ENCODE measurements around the gene SZT2. TPM values are rescaled to one million over a fixed set of nuclear protein-coding genes. Genes with fewer than 3 reads are reported as not detected.

SZT2 gene
- total and polyA plus RNA-seq, 2 of the 13 experiments (the other 11 are each of a cell fraction or from before 2014, with no cell fraction given), result 8.0 to 8.8 TPM

- TF ChIP-seq SNAPC4 (CRISPR knock-in tag; IDR thresholded peaks at IDR 0.05) (no peak), SMAD1 (CRISPR knock-in tag; IDR thresholded peaks at IDR 0.05; ENCODE audit: borderline replicate concordance, low read depth) (no peak), ESRRA (CRISPR knock-in tag; IDR thresholded peaks at IDR 0.05; ENCODE audit: low read depth) (0 out of 2 replicates have a peak, but pooled peaks have one; percentile 7), KAT2B (IDR thresholded peaks at IDR 0.05; ENCODE audit: borderline replicate concordance, low read depth, low read length) (no peak), MIXL1 (CRISPR knock-in tag; IDR thresholded peaks at IDR 0.05) (no peak), ZNF616 (CRISPR knock-in tag; IDR thresholded peaks at IDR 0.05; ENCODE audit: low read depth) (no peak), ZNF574 (CRISPR knock-in tag; IDR thresholded peaks at IDR 0.05) (0 out of 2 replicates have a peak, but pooled peaks have one; percentile 10), ZNF496 (CRISPR knock-in tag; IDR thresholded peaks at IDR 0.05; ENCODE audit: insufficient replicate concordance) (no peak)
Measured at GRCh38 chr1:43348343-43348808, 41.3 kb upstream of the SZT2 start (continued).
